ENCODE data around the gene CDKN2AIPNL.

CDKN2AIPNL gene

GRCh38 chr5:134459010-134459403 lies 47.3 kb upstream of the CDKN2AIPNL start:
- Histone ChIP-seq H3K4me2 (ENCODE audit: low read depth, low read length) (no peak overlapping the region), H3K9me3 (replicated peaks; ENCODE audit: insufficient read depth, low read length) (no peaks in the 10 kb centered on the region), H3F3A (ENCODE audit: insufficient read depth, low read length) (no peaks in the 10 kb centered on the region), H3K9me2 (replicated peaks; ENCODE audit: insufficient read depth, low read length) (no peaks in the 10 kb centered on the region), H3K27ac (ENCODE audit: low read length) (no peak overlapping the region), H3K9ac (ENCODE audit: low read length) (no peak overlapping the region), H3K79me2 (ENCODE audit: low read length) (no peaks in the 10 kb centered on the region), H3K27me3 (replicated peaks; ENCODE audit: insufficient read depth, low read length) (no peaks in the 10 kb centered on the region), H2AFZ (ENCODE audit: low read length) (no peak overlapping the region), H4K20me1 (ENCODE audit: insufficient read depth, low read length) (no peaks in the 10 kb centered on the region), H3K36me3 (replicated peaks; ENCODE audit: insufficient read depth, low read length) (no peaks in the 10 kb centered on the region), H3K4me3 (ENCODE audit: low read length) (no peak overlapping the region), H3K4me1 (ENCODE audit: low read length) (no peaks in the 10 kb centered on the region)
- no peak for TF ChIP-seq EZH2 (optimal IDR thresholded peaks at IDR 0.05; ENCODE audit: low read depth, low read length)
- TF ChIP-seq CTCF (IDR thresholded peaks at IDR 0.05; ENCODE audit: low read length) = no peak
- TF ChIP-seq EZH2phosphoT487 (IDR thresholded peaks at IDR 0.05; ENCODE audit: low read length) = no peak
- no peak for DNase-seq

GRCh38 chr5:134458234-134459009 lies 46.7 kb upstream of the CDKN2AIPNL start:
- DNase-seq = no peak
- H3K9me3 ChIP-seq (replicated peaks; ENCODE audit: insufficient read depth, low read length) = no peaks in the 10 kb centered on the region
- H3K27ac ChIP-seq (ENCODE audit: low read length) = no peak overlapping the region
- no peaks in the 10 kb centered on the region for H3F3A ChIP-seq (ENCODE audit: insufficient read depth, low read length)
- H3K4me1 ChIP-seq (ENCODE audit: low read length) = no peaks in the 10 kb centered on the region
- no peak overlapping the region for H2AFZ ChIP-seq (ENCODE audit: low read length)
- no peak for TF ChIP-seq EZH2 (optimal IDR thresholded peaks at IDR 0.05; ENCODE audit: low read depth, low read length)
- TF ChIP-seq EZH2phosphoT487 (IDR thresholded peaks at IDR 0.05; ENCODE audit: low read length) = no peak
- no peak for TF ChIP-seq CTCF (IDR thresholded peaks at IDR 0.05; ENCODE audit: low read length)
- no peaks in the 10 kb centered on the region for H3K9me2 ChIP-seq (replicated peaks; ENCODE audit: insufficient read depth, low read length)
- H3K36me3 ChIP-seq (replicated peaks; ENCODE audit: insufficient read depth, low read length) = no peaks in the 10 kb centered on the region
- no peak overlapping the region for H3K4me3 ChIP-seq (ENCODE audit: low read length)
- H3K79me2 ChIP-seq (ENCODE audit: low read length) = no peaks in the 10 kb centered on the region
- no peak overlapping the region for H3K9ac ChIP-seq (ENCODE audit: low read length)
- no peak overlapping the region for H3K4me2 ChIP-seq (ENCODE audit: low read depth, low read length)
- no peaks in the 10 kb centered on the region for H3K27me3 ChIP-seq (replicated peaks; ENCODE audit: insufficient read depth, low read length)
- no peaks in the 10 kb centered on the region for H4K20me1 ChIP-seq (ENCODE audit: insufficient read depth, low read length)

GRCh38 chr5:134457801-134458200 lies 46.1 kb upstream of the CDKN2AIPNL start:
- H2AFZ ChIP-seq (ENCODE audit: low read length) = no peak overlapping the region
- H3K27me3 ChIP-seq (replicated peaks; ENCODE audit: insufficient read depth, low read length) = no peaks in the 10 kb centered on the region
- DNase-seq = no peak
- no peak overlapping the region for H3K4me2 ChIP-seq (ENCODE audit: low read depth, low read length)
- H3K9ac ChIP-seq (ENCODE audit: low read length) = no peak overlapping the region
- H3K4me3 ChIP-seq (ENCODE audit: low read length) = no peak overlapping the region
- TF ChIP-seq EZH2phosphoT487 (IDR thresholded peaks at IDR 0.05; ENCODE audit: low read length) (no peak), EZH2 (optimal IDR thresholded peaks at IDR 0.05; ENCODE audit: low read depth, low read length) (no peak), CTCF (IDR thresholded peaks at IDR 0.05; ENCODE audit: low read length) (no peak)
- no peaks in the 10 kb centered on the region for H3K9me3 ChIP-seq (replicated peaks; ENCODE audit: insufficient read depth, low read length)
- H3K4me1 ChIP-seq (ENCODE audit: low read length) = no peaks in the 10 kb centered on the region
- H3K36me3 ChIP-seq (replicated peaks; ENCODE audit: insufficient read depth, low read length) = no peaks in the 10 kb centered on the region
- no peak overlapping the region for H3K27ac ChIP-seq (ENCODE audit: low read length)
- H3F3A ChIP-seq (ENCODE audit: insufficient read depth, low read length) = no peaks in the 10 kb centered on the region
- H3K9me2 ChIP-seq (replicated peaks; ENCODE audit: insufficient read depth, low read length) = no peaks in the 10 kb centered on the region
- no peaks in the 10 kb centered on the region for H4K20me1 ChIP-seq (ENCODE audit: insufficient read depth, low read length)
- no peaks in the 10 kb centered on the region for H3K79me2 ChIP-seq (ENCODE audit: low read length)
